ENCODE data around the gene NAV3.

The NAV3 gene

DNA sequence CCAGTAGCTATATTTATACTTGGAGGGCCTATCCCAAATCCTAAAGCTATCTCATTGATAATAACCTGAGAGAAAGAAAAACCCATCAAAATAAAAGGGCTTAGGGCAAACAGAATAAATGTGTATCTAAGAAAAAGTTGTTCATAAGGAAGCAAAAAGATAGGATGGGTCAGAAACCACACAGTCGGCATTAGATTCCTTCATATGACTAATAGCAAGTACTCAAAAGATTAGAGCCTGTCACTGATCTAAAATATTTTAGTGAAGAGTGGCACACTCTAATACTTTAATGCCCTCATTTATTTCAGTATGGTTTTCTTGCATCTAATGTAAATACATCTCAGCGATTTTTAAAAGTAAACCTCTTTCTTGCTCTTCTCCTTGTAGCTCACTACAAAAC, 17.1 kb upstream of the NAV3 start:
- no peak overlapping the region for H3K4me3 ChIP-seq (ENCODE audit: low read depth, low read length)
- no peak overlapping the region for H3K9ac ChIP-seq (ENCODE audit: low read depth, low read length)
- H3K4me1 ChIP-seq (ENCODE audit: control insufficient read depth, insufficient read depth, low read length), result no peaks in the 10 kb centered on the region
- no peaks in the 10 kb centered on the region for H3K36me3 ChIP-seq (ENCODE audit: control insufficient read depth, insufficient read depth, low read length)
- no peaks in the 10 kb centered on the region for H3K27me3 ChIP-seq (ENCODE audit: control insufficient read depth, insufficient read depth, low read length)
- H3K9me3 ChIP-seq (ENCODE audit: control insufficient read depth, insufficient read depth, low read length), result no peaks in the 10 kb centered on the region

DNA sequence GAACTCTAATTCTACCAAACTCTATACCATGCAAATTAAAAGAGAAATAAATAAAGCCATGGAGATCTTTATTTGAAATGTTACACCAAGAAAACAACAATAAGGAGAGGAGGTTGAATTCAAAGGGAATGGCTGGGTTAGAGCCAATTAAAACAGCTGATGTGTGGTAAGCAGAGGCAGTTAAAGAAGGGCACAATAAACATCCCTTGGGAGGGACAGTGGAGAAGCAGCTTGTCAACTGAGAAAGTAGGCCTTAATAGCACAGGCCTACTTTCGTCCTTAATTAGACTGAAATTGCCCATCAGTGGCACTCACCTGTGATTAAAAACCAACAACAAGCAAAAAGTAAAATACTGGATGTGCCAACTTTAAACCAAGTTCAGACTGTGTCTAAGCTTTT, 16.3 kb upstream of the NAV3 start:
- H3K27me3 ChIP-seq (ENCODE audit: control insufficient read depth, insufficient read depth, low read length), result no peaks in the 10 kb centered on the region
- no peaks in the 10 kb centered on the region for H3K9me3 ChIP-seq (ENCODE audit: control insufficient read depth, insufficient read depth, low read length)
- H3K4me1 ChIP-seq (ENCODE audit: control insufficient read depth, insufficient read depth, low read length), result no peaks in the 10 kb centered on the region
- H3K36me3 ChIP-seq (ENCODE audit: control insufficient read depth, insufficient read depth, low read length), result no peaks in the 10 kb centered on the region
- H3K4me3 ChIP-seq (ENCODE audit: low read depth, low read length), result no peak overlapping the region
- H3K9ac ChIP-seq (ENCODE audit: low read depth, low read length), result no peak overlapping the region

DNA sequence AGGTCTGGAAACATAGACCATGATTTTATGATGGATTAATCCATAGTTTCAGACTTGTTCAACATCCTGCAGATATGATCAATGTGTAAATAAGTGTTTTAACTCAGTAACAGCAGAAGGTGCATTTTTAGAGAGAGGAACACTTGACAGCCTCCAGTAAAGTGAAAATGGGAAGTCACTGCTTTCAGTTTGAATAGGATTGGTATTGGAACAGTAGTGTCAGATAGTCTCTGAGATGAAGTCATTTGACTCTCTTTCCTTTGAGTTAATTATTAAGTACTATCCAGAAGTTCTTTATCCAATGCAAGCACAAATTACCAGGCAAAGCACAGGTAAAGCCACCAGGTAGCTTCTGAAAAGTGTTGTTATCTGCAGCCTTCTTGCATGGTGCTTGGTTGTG, 14.5 kb upstream of the NAV3 start:
- H3K27me3 ChIP-seq (ENCODE audit: control insufficient read depth, insufficient read depth, low read length), result no peaks in the 10 kb centered on the region
- no peaks in the 10 kb centered on the region for H3K4me1 ChIP-seq (ENCODE audit: control insufficient read depth, insufficient read depth, low read length)
- H3K9me3 ChIP-seq (ENCODE audit: control insufficient read depth, insufficient read depth, low read length), result no peaks in the 10 kb centered on the region
- no peaks in the 10 kb centered on the region for H3K36me3 ChIP-seq (ENCODE audit: control insufficient read depth, insufficient read depth, low read length)
- no peak overlapping the region for H3K4me3 ChIP-seq (ENCODE audit: low read depth, low read length)
- H3K9ac ChIP-seq (ENCODE audit: low read depth, low read length), result no peak overlapping the region

DNA sequence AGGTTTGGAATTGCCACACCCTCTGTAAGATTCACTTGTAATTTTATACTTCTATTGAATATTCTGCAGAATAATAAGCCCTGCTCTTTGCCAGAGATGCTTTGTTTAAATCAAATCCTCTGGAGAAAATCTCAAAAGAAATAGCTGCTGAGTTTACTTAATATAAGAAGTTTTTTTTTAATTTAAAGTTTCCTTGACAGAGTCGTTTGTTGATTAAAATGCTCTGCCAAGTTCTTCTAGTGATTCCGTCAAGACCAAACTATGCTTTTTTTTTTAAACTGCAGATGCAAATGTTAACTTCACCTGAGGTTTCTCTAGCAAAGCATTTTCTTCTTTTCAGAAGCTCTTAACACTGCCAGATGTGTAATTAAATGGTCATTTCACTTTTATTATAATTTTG, 13.4 kb upstream of the NAV3 start:
- no peaks in the 10 kb centered on the region for H3K36me3 ChIP-seq (ENCODE audit: control insufficient read depth, insufficient read depth, low read length)
- H3K4me3 ChIP-seq (ENCODE audit: low read depth, low read length), result no peak overlapping the region
- no peaks in the 10 kb centered on the region for H3K4me1 ChIP-seq (ENCODE audit: control insufficient read depth, insufficient read depth, low read length)
- no peak overlapping the region for H3K9ac ChIP-seq (ENCODE audit: low read depth, low read length)
- no peaks in the 10 kb centered on the region for H3K9me3 ChIP-seq (ENCODE audit: control insufficient read depth, insufficient read depth, low read length)
- no peaks in the 10 kb centered on the region for H3K27me3 ChIP-seq (ENCODE audit: control insufficient read depth, insufficient read depth, low read length)

DNA sequence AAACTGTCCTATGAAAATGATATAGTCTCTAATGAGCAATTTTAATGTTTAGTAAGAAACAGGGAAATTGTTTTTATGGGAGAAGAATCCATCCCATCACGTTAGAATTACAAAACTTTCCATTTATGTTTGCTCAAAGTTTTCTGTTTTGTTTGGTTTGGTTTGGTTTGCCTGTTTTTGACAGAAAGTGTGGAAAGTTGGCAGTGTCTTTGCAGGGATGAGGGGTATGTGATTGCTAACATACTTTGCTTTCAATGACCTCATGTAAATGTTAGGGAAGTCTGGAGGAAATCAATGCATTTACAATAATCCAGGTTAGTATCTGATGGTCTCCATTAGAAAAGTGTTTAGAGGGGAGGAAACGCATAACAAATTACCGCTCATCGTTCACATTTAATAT, 12.3 kb upstream of the NAV3 start:
- no peaks in the 10 kb centered on the region for H3K4me1 ChIP-seq (ENCODE audit: control insufficient read depth, insufficient read depth, low read length)
- no peaks in the 10 kb centered on the region for H3K27me3 ChIP-seq (ENCODE audit: control insufficient read depth, insufficient read depth, low read length)
- H3K9ac ChIP-seq (ENCODE audit: low read depth, low read length), result no peak overlapping the region
- H3K9me3 ChIP-seq (ENCODE audit: control insufficient read depth, insufficient read depth, low read length), result no peaks in the 10 kb centered on the region
- no peak overlapping the region for H3K4me3 ChIP-seq (ENCODE audit: low read depth, low read length)
- H3K36me3 ChIP-seq (ENCODE audit: control insufficient read depth, insufficient read depth, low read length), result no peaks in the 10 kb centered on the region

DNA sequence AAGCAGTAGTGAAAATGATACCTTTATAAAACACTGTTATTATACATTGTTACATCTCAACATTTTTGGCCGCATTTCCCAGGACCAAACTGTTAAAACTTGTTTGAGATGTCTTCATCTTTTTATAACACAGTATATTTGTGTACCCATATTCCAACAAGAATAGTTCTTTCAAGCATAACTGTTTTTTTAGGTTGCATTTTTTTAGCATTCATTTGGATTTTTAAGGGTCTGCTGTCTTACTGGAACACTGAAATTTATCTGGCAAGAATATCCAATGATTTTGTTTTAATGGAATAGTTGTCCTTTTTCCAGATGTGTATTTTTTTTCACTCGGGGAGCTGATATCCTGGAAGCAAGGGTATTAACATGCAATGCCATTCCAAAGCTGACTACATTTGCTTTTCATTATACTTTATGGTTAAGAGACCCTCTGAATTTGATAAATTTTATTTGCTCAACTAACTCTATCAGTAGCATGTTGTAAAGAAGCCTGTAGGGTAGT, 8.9 kb upstream of the NAV3 start:
- Histone ChIP-seq H3K36me3 (ENCODE audit: control insufficient read depth, insufficient read depth, low read length) (no peaks in the 10 kb centered on the region), H3K9ac (ENCODE audit: low read depth, low read length) (no peak overlapping the region), H3K9me3 (ENCODE audit: control insufficient read depth, insufficient read depth, low read length) (no peaks in the 10 kb centered on the region), H3K4me1 (ENCODE audit: control insufficient read depth, insufficient read depth, low read length) (no peaks in the 10 kb centered on the region), H3K4me3 (ENCODE audit: low read depth, low read length) (no peak overlapping the region), H3K27me3 (ENCODE audit: control insufficient read depth, insufficient read depth, low read length) (no peaks in the 10 kb centered on the region)

DNA sequence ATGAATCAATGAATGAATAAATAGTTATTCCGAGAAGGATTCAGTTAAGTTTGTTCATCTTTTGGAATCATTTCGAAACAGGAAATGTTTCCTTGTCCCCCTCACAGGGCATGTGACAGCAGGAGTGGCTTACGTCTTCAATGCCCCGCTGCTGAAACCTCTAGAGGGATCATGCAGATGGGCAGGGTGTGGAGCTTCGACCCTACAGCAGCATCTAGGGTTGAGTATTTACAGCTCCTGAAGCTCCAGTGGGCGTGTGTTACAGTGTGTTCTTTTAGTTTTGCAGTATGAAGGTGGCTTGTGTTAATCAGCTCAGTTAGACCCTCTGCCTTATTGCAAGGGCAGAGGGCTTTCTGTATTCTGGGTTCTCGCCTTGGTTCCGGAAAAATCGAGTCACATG, 2.6 kb downstream of the NAV3 start:
- Histone ChIP-seq H3K9ac (ENCODE audit: low read depth, low read length) (no peak overlapping the region), H3K4me3 (ENCODE audit: low read depth, low read length) (no peak overlapping the region), H3K27me3 (ENCODE audit: control insufficient read depth, insufficient read depth, low read length) (no peaks in the 10 kb centered on the region), H3K9me3 (ENCODE audit: control insufficient read depth, insufficient read depth, low read length) (no peaks in the 10 kb centered on the region), H3K4me1 (ENCODE audit: control insufficient read depth, insufficient read depth, low read length) (peaks cover 7% of the 10 kb centered on the region), H3K36me3 (ENCODE audit: control insufficient read depth, insufficient read depth, low read length) (no peaks in the 10 kb centered on the region)

DNA sequence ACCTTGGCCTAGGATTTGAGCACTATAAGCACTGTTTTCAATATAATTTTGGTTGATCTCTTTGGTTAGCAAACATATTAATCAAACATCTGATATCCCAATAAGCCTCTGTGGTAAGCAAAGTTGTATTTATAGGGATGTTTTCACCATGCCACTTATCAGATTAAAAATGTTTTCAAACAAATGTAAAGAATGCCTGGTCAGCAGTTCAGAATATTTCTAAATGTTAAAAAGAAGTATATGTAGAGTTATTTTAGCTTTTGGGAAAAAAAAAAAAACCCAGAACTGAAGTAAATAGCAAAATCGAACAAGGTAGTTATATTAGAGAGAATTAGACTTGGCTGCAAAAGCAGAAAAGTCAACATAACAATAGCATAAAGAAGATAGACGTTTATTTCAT, 3.9 kb downstream of the NAV3 start:
- H3K4me3 ChIP-seq (ENCODE audit: low read depth, low read length), result no peak overlapping the region
- H3K9ac ChIP-seq (ENCODE audit: low read depth, low read length), result no peak overlapping the region
- H3K27me3 ChIP-seq (ENCODE audit: control insufficient read depth, insufficient read depth, low read length), result no peaks in the 10 kb centered on the region
- no peaks in the 10 kb centered on the region for H3K9me3 ChIP-seq (ENCODE audit: control insufficient read depth, insufficient read depth, low read length)
- no peaks in the 10 kb centered on the region for H3K36me3 ChIP-seq (ENCODE audit: control insufficient read depth, insufficient read depth, low read length)
- H3K4me1 ChIP-seq (ENCODE audit: control insufficient read depth, insufficient read depth, low read length), result peaks cover 7% of the 10 kb centered on the region

DNA sequence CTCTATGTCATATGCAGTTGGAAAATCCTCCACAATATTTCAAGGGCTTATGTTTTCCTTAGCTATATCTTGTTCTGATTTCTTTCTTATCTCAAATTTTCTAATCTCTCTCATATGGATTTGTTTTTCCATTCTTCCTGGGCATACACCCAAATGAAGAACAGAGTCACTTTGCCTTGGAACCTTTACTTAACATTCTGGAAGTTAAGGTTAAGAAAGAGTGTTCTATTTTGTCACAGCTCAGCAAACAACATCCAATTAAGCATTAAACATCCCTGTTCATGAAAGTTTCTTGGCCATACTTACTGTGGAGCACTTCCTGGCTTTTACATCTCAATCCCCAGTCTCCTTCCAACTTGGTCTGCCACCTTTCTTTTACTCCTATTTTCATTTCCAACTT, 5.3 kb downstream of the NAV3 start:
- Histone ChIP-seq H3K9ac (ENCODE audit: low read depth, low read length) (no peak overlapping the region), H3K36me3 (ENCODE audit: control insufficient read depth, insufficient read depth, low read length) (no peaks in the 10 kb centered on the region), H3K27me3 (ENCODE audit: control insufficient read depth, insufficient read depth, low read length) (no peaks in the 10 kb centered on the region), H3K4me1 (ENCODE audit: control insufficient read depth, insufficient read depth, low read length) (peaks cover 7% of the 10 kb centered on the region), H3K4me3 (ENCODE audit: low read depth, low read length) (no peak overlapping the region), H3K9me3 (ENCODE audit: control insufficient read depth, insufficient read depth, low read length) (no peaks in the 10 kb centered on the region)

DNA sequence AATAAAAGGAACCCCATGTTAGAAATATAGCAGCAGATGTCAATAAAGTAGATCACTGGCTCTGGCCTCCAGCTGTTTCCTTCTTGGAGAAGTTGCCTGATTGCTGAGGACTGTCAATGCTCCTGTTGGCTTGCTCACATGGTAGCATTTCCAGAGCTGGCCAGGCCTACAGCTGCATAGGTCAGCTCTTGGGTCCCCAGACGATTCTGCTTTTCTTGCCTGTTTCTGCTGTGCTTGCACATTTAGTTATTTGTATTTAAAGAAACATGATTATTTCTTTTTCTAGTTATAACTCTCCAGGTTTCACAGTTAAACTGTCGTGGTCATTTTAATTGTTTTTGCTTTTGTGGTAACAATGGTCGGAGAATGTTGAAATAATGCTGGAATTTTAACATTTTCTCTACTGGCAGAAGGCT, 7.2 kb downstream of the NAV3 start:
- Histone ChIP-seq H3K9ac (ENCODE audit: low read depth, low read length) (no peak overlapping the region), H3K4me1 (ENCODE audit: control insufficient read depth, insufficient read depth, low read length) (peaks cover 7% of the 10 kb centered on the region), H3K9me3 (ENCODE audit: control insufficient read depth, insufficient read depth, low read length) (no peaks in the 10 kb centered on the region), H3K36me3 (ENCODE audit: control insufficient read depth, insufficient read depth, low read length) (no peaks in the 10 kb centered on the region), H3K4me3 (ENCODE audit: low read depth, low read length) (no peak overlapping the region), H3K27me3 (ENCODE audit: control insufficient read depth, insufficient read depth, low read length) (no peaks in the 10 kb centered on the region)

DNA sequence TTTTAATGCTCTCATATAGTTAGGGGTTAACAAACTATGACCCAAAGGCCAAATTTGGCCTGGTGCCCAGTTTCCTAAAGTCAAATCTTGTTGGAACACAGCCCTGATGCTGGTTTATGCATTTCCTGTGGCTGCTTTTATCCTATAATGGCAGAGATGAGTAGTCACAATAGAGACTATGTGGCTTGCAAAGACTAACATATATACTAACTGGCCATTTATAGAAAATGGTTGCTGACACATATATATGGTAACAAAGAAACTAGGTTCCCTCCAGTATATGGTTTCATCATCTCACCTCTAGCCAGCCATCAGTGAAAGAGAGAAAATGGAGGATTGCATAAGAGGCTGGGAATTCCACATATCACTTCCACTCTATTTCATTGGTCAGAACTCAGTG, 10.8 kb downstream of the NAV3 start:
- Histone ChIP-seq H3K4me1 (ENCODE audit: control insufficient read depth, insufficient read depth, low read length) (peaks cover 7% of the 10 kb centered on the region), H3K9me3 (ENCODE audit: control insufficient read depth, insufficient read depth, low read length) (no peaks in the 10 kb centered on the region), H3K9ac (ENCODE audit: low read depth, low read length) (no peak overlapping the region), H3K27me3 (ENCODE audit: control insufficient read depth, insufficient read depth, low read length) (no peaks in the 10 kb centered on the region), H3K36me3 (ENCODE audit: control insufficient read depth, insufficient read depth, low read length) (no peaks in the 10 kb centered on the region), H3K4me3 (ENCODE audit: low read depth, low read length) (no peak overlapping the region)

DNA sequence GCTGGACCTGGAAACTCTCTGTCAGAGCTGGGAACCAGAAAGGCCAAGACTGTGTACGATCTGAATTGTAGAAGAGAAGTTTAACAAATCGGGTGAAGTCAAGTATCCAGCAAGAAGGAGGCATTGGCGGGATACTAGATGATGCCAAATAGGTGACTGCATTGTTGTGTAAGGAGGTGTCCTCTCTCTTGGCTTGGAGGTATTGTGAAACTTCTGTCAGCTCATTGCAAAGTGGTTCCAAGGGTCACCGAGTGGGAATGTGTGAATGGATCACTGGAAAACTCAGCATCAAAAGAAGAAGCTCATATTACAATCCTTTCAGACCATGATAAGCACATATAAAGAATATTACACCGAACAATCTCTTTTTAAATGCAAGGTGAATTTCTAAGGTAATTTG, 11.7 kb downstream of the NAV3 start:
- H3K36me3 ChIP-seq (ENCODE audit: control insufficient read depth, insufficient read depth, low read length), result no peaks in the 10 kb centered on the region
- H3K4me1 ChIP-seq (ENCODE audit: control insufficient read depth, insufficient read depth, low read length), result peaks cover 5% of the 10 kb centered on the region
- H3K9ac ChIP-seq (ENCODE audit: low read depth, low read length), result no peak overlapping the region
- H3K27me3 ChIP-seq (ENCODE audit: control insufficient read depth, insufficient read depth, low read length), result no peaks in the 10 kb centered on the region
- no peaks in the 10 kb centered on the region for H3K9me3 ChIP-seq (ENCODE audit: control insufficient read depth, insufficient read depth, low read length)
- no peak overlapping the region for H3K4me3 ChIP-seq (ENCODE audit: low read depth, low read length)

DNA sequence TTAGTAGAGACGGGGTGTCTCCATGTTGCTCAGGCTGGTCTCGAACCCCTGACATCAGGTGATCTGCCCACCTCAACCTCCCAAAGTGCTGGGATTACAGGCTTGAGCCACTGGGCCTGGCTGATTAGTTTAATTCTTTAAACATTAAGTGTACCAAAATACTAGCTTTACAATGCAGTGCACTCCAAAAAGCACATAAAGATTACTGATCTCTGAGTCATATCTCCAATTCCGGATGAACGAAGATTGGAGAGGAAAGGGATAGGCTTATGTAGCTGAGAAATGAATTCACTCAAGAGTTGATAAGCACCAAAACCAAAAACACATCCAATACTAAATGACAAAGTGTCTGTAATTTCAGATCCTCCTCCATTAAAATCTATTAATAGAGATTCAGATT, 15.1 kb downstream of the NAV3 start:
- H3K27me3 ChIP-seq (ENCODE audit: control insufficient read depth, insufficient read depth, low read length), result no peaks in the 10 kb centered on the region
- no peak overlapping the region for H3K9ac ChIP-seq (ENCODE audit: low read depth, low read length)
- no peak overlapping the region for H3K4me3 ChIP-seq (ENCODE audit: low read depth, low read length)
- H3K9me3 ChIP-seq (ENCODE audit: control insufficient read depth, insufficient read depth, low read length), result no peaks in the 10 kb centered on the region
- no peaks in the 10 kb centered on the region for H3K36me3 ChIP-seq (ENCODE audit: control insufficient read depth, insufficient read depth, low read length)
- no peaks in the 10 kb centered on the region for H3K4me1 ChIP-seq (ENCODE audit: control insufficient read depth, insufficient read depth, low read length)
